ENCODE measurements around the gene CD200. TPM values are rescaled to one million over a fixed set of nuclear protein-coding genes. Genes with fewer than 3 reads are reported as not detected.

CD200 gene
- total RNA-seq, 1 donor from 2014 or later: 19.0 TPM

DNA sequence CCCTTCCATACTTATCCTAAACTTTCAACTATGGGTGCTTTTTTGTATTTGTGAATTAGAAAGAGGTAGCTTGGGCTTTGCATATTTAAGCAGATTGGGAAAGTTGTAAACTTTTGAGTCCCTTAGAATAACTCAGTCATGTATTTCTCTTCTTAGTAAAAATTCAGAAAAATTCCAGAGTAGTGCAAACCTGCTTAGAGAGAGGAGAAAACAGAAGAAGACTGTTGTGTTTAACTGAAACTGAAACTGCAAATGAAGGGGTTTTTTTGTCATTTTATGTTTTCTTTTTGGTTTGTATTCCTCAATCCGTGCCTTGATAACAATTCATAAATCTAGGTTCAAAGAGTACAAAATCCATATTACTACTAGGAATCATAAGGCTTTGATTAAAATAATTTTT lies 31.3 kb downstream of the CD200 start:
- no peak for DNase-seq

DNA sequence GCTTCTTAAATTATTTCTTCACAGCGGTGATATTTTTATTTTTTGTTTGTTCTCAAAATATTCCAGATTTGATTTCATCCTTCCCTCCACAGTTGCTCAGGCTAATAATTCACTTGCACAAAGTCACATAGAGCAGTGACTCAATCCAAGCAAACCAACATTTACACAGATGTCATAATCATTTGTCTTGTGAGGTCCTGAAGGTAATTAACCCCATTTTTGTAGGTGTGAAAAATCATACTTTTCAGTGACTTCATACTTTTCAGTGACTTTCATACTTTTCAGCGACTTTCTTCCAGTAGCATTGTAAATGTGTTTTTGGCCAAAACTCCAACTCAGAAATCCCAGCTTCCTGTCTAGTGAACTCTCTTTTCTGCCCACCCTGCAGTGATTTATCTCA lies 32.1 kb downstream of the CD200 start:
- intact Hi-C loops (cut with micrococcal nuclease): no loop called here

More for the DNA sequence above, 31.3 kb downstream of the CD200 start:
- ATAC-seq (ENCODE audit: low read depth): peak; percentile 57
- Mint-ChIP-seq H3K4me3 (peak overlapping the region; percentile 25), H3K9me3 (no peaks in the 10 kb centered on the region), H3K27ac (peak overlapping the region; percentile 82), H3K27me3 (no peaks in the 10 kb centered on the region), H3K36me3 (ENCODE audit: low read depth) (peaks cover 60% of the 10 kb centered on the region), H3K4me1 (peaks cover 33% of the 10 kb centered on the region)
- POLR2A ChIA-PET: interaction anchor here (1.2 to 3.0 kb wide), 4 partner anchors 12 to 100 kb away, joined by 3 to 11 read pairs (median 3); partner anchors contain the start of gene CD200
- intact Hi-C loops (cut with micrococcal nuclease): loop anchor here (1.0 kb wide), 1 partner anchor 8 kb away; no protein-coding TSS in a partner anchor
- CTCF ChIA-PET: interaction anchor here (1.0 to 1.4 kb wide), 3 partner anchors 72 to 231 kb away, joined by 3 to 4 read pairs (median 3); partner anchors contain the start of gene GCSAM
- TF ChIP-seq, protein P1, sequence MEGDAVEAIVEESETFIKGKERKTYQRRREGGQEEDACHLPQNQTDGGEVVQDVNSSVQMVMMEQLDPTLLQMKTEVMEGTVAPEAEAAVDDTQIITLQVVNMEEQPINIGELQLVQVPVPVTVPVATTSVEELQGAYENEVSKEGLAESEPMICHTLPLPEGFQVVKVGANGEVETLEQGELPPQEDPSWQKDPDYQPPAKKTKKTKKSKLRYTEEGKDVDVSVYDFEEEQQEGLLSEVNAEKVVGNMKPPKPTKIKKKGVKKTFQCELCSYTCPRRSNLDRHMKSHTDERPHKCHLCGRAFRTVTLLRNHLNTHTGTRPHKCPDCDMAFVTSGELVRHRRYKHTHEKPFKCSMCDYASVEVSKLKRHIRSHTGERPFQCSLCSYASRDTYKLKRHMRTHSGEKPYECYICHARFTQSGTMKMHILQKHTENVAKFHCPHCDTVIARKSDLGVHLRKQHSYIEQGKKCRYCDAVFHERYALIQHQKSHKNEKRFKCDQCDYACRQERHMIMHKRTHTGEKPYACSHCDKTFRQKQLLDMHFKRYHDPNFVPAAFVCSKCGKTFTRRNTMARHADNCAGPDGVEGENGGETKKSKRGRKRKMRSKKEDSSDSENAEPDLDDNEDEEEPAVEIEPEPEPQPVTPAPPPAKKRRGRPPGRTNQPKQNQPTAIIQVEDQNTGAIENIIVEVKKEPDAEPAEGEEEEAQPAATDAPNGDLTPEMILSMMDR (IDR thresholded peaks at IDR 0.05): no peak

DNA sequence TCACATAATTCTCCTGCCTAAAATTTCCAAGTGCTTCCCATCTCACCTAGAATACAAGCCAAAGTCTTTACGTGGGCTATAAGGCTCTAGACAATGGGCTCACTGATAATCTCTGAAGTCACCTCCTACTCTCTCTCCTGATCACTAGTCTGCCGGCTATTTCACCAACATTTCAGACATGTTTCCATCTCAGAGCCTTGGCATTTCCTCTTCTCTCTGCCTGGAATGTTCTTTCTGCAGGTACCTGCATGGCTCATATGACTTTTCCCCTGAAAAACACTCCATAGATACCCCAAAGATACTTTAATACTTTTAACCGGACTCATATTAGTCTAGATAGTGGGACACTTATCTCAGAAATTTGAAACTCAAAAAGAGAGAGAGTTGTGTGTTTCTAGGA lies 32.7 kb downstream of the CD200 start:
- POLR2A ChIA-PET: interaction anchor here (3.0 kb wide), 1 partner anchor 32 kb away, joined by 11 read pairs; the partner anchor contains the start of gene CD200
- no peak for DNase-seq
- no peak for ATAC-seq (ENCODE audit: low read depth)
- H3K9me3 Mint-ChIP-seq: no peaks in the 10 kb centered on the region
- no peaks in the 10 kb centered on the region for H3K27me3 Mint-ChIP-seq
- TF ChIP-seq, protein P1 (IDR thresholded peaks at IDR 0.05): no peak
- H3K4me1 Mint-ChIP-seq: peaks cover 33% of the 10 kb centered on the region
- H3K36me3 Mint-ChIP-seq (ENCODE audit: low read depth): peaks cover 57% of the 10 kb centered on the region
- peak overlapping the region; percentile 33 for H3K4me3 Mint-ChIP-seq
- CTCF ChIA-PET: no interaction called here
- peak overlapping the region; percentile 82 for H3K27ac Mint-ChIP-seq
- intact Hi-C loops (cut with micrococcal nuclease): no loop called here

More for the DNA sequence above, 32.1 kb downstream of the CD200 start:
- Mint-ChIP-seq H3K27ac (peak overlapping the region; percentile 82), H3K4me1 (peaks cover 33% of the 10 kb centered on the region), H3K4me3 (peak overlapping the region; percentile 33), H3K9me3 (no peaks in the 10 kb centered on the region), H3K27me3 (no peaks in the 10 kb centered on the region), H3K36me3 (ENCODE audit: low read depth) (peaks cover 60% of the 10 kb centered on the region)
- POLR2A ChIA-PET: interaction anchor here (1.2 to 3.0 kb wide), 3 partner anchors 12 to 99 kb away, joined by 3 to 11 read pairs (median 3); partner anchors contain the start of gene CD200
- ATAC-seq (ENCODE audit: low read depth) (no peak), DNase-seq (no peak)
- CTCF ChIA-PET: interaction anchor here (1.1 kb wide), 1 partner anchor 155 kb away, joined by 4 read pairs; no protein-coding TSS in a partner anchor
- TF ChIP-seq, protein P1 (IDR thresholded peaks at IDR 0.05): no peak

DNA sequence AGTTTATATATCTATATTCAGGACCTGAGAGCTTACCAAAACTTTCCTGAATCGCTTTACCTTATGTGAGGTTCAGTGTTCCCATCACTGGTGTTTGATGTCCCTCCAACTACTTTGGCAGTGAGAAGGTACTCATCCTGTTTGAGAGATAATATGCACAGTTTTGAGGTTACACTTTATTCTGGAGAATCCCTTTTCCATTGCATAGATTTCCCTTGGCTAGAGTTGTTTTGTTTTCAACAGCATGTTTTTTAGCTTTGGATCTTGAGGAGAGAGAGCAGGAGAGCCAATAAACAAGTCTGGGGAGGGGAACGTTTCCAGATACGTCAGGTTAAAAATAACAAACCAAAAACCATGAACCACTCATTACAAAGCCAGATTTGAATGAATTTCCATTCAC lies 33.6 kb downstream of the CD200 start:
- Mint-ChIP-seq H3K9me3 (no peaks in the 10 kb centered on the region), H3K36me3 (ENCODE audit: low read depth) (peaks cover 50% of the 10 kb centered on the region), H3K27me3 (no peaks in the 10 kb centered on the region), H3K27ac (peak overlapping the region; percentile 50), H3K4me3 (no peak overlapping the region), H3K4me1 (peaks cover 33% of the 10 kb centered on the region)
- TF ChIP-seq, protein P1 (IDR thresholded peaks at IDR 0.05): no peak
- ATAC-seq (ENCODE audit: low read depth) (no peak), DNase-seq (no peak)
- CTCF ChIA-PET: no interaction called here
- intact Hi-C loops (cut with micrococcal nuclease): no loop called here
- POLR2A ChIA-PET: interaction anchor here (3.0 kb wide), 1 partner anchor 33 kb away, joined by 11 read pairs; the partner anchor contains the start of gene CD200

DNA sequence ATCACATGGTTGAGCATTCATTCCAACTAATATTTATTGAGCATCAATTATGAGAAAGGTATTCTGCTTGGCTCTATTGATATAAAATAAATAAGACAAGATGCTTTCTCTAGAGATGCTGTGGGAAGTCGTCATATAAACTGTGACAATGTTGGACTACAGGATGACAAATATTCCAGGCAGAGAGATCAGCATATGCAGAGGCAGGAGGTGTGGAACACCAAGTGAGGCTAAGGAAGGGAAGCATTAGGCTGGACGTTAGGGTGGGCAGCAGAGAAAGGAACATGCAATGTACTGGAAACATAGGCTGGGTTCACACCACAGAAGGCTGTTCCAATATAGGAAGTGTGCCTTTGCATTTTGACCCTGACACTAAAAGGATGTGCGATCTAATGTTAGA lies 38.6 kb downstream of the CD200 start:
- ChIA-PET CTCF (no interaction called here), POLR2A (no interaction called here)
- Mint-ChIP-seq H3K36me3 (ENCODE audit: low read depth) (peaks cover 20% of the 10 kb centered on the region), H3K4me1 (peaks cover 31% of the 10 kb centered on the region), H3K4me3 (no peak overlapping the region), H3K9me3 (no peaks in the 10 kb centered on the region), H3K27ac (no peak overlapping the region), H3K27me3 (no peaks in the 10 kb centered on the region)
- no peak for ATAC-seq (ENCODE audit: low read depth)
- TF ChIP-seq, protein P1 (IDR thresholded peaks at IDR 0.05): no peak
- intact Hi-C loops (cut with micrococcal nuclease): loop anchor here (2.0 to 5.0 kb wide), 3 partner anchors 15 to 36 kb away; no protein-coding TSS in a partner anchor
- no peak for DNase-seq

All from activated B cell treated with CpG ODN at 0.5 μM for 24 hours (primary cell).